Measurements from ENCODE around the gene PMM2.

DNA sequence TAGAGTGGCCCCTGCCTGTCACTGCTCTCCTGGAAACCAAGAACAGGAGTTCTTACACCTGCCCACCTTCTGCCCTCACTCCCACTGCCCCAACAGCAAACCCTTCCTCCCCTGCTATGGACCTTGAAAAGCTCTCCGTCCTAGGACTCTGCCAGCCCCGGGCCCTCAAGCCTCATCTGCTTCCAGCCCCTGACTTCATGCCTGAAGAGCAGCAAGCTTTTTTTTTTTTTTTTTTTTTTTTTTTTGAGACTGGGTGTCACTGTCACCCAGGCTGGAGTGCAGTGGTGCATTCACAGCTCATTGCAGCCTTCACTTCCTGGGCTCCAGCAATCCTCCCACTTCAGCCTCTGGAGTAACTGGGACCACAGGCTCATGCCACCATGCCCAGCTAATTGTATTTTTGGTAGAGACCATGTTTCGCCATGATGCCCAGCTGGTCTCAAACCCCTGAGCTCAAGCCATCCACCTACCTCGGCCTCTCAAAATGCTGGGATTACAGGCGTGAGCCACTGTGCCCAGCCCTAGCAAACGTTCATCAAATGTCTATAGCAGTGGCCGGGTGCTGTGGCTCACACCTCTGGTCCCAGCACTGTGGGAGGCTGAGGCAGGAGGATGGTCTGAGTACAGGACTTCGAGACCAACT, 54.2 kb downstream of the PMM2 start:
- TF ChIP-seq, protein P1, sequence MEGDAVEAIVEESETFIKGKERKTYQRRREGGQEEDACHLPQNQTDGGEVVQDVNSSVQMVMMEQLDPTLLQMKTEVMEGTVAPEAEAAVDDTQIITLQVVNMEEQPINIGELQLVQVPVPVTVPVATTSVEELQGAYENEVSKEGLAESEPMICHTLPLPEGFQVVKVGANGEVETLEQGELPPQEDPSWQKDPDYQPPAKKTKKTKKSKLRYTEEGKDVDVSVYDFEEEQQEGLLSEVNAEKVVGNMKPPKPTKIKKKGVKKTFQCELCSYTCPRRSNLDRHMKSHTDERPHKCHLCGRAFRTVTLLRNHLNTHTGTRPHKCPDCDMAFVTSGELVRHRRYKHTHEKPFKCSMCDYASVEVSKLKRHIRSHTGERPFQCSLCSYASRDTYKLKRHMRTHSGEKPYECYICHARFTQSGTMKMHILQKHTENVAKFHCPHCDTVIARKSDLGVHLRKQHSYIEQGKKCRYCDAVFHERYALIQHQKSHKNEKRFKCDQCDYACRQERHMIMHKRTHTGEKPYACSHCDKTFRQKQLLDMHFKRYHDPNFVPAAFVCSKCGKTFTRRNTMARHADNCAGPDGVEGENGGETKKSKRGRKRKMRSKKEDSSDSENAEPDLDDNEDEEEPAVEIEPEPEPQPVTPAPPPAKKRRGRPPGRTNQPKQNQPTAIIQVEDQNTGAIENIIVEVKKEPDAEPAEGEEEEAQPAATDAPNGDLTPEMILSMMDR (IDR thresholded peaks at IDR 0.05): no peak
- TF ChIP-seq EZH2 (IDR thresholded peaks at IDR 0.05; ENCODE audit: borderline replicate concordance, insufficient read depth, low read depth, low read length, poor library complexity, severe bottlenecking): no peak

All from B cell (primary cell).